Measurements from ENCODE around the gene FBXL14. TPM values are rescaled to one million over a fixed set of nuclear protein-coding genes. Genes with fewer than 3 reads are reported as not detected.

Gene FBXL14
- total and polyA plus RNA-seq, 9 of the 15 experiments (the other 6 are each of a cell fraction or from before 2014, with no cell fraction given) = 0.13 to 9.8 (median 3.3) TPM

DNA sequence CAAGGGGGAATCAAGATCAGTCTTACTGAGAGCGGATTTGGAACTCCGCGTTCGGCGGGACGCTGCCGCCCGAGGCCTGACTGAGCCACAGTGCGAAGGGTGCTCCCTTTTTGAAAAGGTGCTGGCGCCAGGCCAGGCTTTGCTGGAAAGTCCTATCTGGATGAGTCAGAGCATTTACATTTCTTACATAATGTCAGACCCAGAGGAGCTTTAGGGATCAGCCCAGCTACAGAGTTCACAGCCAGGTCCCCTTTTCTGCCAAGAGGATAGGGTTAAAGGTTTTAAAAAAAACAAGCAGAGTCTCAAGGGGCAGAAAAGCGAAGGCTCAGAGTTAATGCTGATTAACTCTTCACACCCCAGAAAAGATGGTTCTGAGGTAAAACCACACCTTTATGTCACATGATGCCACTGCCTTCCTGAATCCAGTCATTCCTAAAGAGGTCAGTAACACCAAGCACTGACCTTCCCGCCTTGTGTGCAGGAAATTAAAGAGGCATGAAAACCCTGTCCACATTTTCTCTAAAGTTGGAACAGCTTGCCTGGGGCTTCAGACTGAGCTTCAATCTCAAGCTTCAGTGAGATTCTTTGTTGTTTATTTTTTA lies 11.7 kb upstream of the FBXL14 start (continued):
- TF ChIP-seq MLLT1 (IDR thresholded peaks at IDR 0.05) (no peak), SMARCA4 (IDR thresholded peaks at IDR 0.05) (peak; percentile 63), CHD2 (IDR thresholded peaks at IDR 0.05; ENCODE audit: low read depth, low read length) (no peak), MAFF (IDR thresholded peaks at IDR 0.05; ENCODE audit: low read length) (no peak), NFATC3 (IDR thresholded peaks at IDR 0.05) (no peak), ZNF644 (tag; IDR thresholded peaks at IDR 0.05; ENCODE audit: low read depth) (no peak), SRSF7 (optimal IDR thresholded peaks at IDR 0.05; ENCODE audit: low read depth, low read length) (no peak), BRD9 (IDR thresholded peaks at IDR 0.05; ENCODE audit: low read depth, partially characterized antibody) (no peak), POLR2B (IDR thresholded peaks at IDR 0.05; ENCODE audit: low read depth, partially characterized antibody) (peak; percentile 33), ATF2 (CRISPR knock-in tag; IDR thresholded peaks at IDR 0.05) (no peak), PYGO2 (tag; IDR thresholded peaks at IDR 0.05) (no peak), CHD4 (IDR thresholded peaks at IDR 0.05; ENCODE audit: insufficient read depth, insufficient replicate concordance, low read depth, low read length, poor library complexity, severe bottlenecking) (no peak), NFIX (CRISPR knock-in tag; IDR thresholded peaks at IDR 0.05; ENCODE audit: low read depth) (peak; percentile 60)
- TF ChIP-seq, protein P1, sequence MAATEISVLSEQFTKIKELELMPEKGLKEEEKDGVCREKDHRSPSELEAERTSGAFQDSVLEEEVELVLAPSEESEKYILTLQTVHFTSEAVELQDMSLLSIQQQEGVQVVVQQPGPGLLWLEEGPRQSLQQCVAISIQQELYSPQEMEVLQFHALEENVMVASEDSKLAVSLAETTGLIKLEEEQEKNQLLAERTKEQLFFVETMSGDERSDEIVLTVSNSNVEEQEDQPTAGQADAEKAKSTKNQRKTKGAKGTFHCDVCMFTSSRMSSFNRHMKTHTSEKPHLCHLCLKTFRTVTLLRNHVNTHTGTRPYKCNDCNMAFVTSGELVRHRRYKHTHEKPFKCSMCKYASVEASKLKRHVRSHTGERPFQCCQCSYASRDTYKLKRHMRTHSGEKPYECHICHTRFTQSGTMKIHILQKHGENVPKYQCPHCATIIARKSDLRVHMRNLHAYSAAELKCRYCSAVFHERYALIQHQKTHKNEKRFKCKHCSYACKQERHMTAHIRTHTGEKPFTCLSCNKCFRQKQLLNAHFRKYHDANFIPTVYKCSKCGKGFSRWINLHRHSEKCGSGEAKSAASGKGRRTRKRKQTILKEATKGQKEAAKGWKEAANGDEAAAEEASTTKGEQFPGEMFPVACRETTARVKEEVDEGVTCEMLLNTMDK (IDR thresholded peaks at IDR 0.05; ENCODE audit: borderline replicate concordance, insufficient read depth, low read depth, low read length, poor library complexity, severe bottlenecking) = no peak
- TF ChIP-seq, protein P2, sequence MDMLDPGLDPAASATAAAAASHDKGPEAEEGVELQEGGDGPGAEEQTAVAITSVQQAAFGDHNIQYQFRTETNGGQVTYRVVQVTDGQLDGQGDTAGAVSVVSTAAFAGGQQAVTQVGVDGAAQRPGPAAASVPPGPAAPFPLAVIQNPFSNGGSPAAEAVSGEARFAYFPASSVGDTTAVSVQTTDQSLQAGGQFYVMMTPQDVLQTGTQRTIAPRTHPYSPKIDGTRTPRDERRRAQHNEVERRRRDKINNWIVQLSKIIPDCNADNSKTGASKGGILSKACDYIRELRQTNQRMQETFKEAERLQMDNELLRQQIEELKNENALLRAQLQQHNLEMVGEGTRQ (CRISPR knock-in tag; IDR thresholded peaks at IDR 0.05) = 0 out of 2 replicates have a peak, but pooled peaks have one; percentile 26
- TF ChIP-seq, protein P3, sequence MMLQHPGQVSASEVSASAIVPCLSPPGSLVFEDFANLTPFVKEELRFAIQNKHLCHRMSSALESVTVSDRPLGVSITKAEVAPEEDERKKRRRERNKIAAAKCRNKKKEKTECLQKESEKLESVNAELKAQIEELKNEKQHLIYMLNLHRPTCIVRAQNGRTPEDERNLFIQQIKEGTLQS (IDR thresholded peaks at IDR 0.05) = peak; percentile 90
- TF ChIP-seq, protein P3 (CRISPR knock-in tag; conservative IDR thresholded peaks at IDR 0.05) = peak; percentile 25; the same call in 1 of the 2 replicates
- TF ChIP-seq, protein P4, sequence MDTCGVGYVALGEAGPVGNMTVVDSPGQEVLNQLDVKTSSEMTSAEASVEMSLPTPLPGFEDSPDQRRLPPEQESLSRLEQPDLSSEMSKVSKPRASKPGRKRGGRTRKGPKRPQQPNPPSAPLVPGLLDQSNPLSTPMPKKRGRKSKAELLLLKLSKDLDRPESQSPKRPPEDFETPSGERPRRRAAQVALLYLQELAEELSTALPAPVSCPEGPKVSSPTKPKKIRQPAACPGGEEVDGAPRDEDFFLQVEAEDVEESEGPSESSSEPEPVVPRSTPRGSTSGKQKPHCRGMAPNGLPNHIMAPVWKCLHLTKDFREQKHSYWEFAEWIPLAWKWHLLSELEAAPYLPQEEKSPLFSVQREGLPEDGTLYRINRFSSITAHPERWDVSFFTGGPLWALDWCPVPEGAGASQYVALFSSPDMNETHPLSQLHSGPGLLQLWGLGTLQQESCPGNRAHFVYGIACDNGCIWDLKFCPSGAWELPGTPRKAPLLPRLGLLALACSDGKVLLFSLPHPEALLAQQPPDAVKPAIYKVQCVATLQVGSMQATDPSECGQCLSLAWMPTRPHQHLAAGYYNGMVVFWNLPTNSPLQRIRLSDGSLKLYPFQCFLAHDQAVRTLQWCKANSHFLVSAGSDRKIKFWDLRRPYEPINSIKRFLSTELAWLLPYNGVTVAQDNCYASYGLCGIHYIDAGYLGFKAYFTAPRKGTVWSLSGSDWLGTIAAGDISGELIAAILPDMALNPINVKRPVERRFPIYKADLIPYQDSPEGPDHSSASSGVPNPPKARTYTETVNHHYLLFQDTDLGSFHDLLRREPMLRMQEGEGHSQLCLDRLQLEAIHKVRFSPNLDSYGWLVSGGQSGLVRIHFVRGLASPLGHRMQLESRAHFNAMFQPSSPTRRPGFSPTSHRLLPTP (IDR thresholded peaks at IDR 0.05; ENCODE audit: borderline replicate concordance, extremely low read depth, insufficient read length) = no peak
